Testis (tissue), 2 donors: Measurements from ENCODE around the gene PJA2.

ENCODE experiments used
- POLR2A ChIP-seq: fragments of 450-650 bp; IDR thresholded peaks from one replicate; pipeline ENCODE4 v1.6.1; 2017; ENCODE audit warnings: antibody characterized with exemption, mild to moderate bottlenecking, moderate library complexity
- TF ChIP-seq, protein P1 (sequence below), 3 experiments: fragments of 450-650 bp in 2 of 3; fragments of 200-600 bp in 1 of 3; sonication (generic) in 1 of 3; IDR thresholded peaks; one replicate each; pipeline ENCODE4 v1.5.1; 2016 to 2019; ENCODE audit warnings: antibody characterized with exemption in 3 of 3, mild to moderate bottlenecking in 2 of 3, moderate library complexity in 1 of 3

DNA sequence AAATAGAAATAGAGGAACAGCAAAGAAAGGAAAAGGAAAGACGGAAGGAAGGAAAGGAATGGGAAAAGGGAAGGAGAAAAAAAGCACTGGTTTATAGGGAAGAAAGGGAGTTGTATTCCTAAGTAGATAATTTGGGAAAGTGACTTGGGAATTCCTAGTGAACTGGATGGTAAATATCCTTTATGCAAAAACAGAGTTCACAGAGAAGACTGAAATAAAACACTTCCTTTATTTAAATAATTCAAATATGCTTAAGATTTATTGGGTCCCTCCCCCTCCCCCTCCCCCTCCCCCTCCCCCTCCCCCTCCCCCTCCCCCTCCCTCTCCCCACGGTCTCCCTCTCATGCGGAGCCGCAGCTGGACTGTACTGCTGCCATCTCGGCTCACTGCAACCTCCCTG lies 69.4 kb downstream of the PJA2 start:
- TF ChIP-seq, protein P1, sequence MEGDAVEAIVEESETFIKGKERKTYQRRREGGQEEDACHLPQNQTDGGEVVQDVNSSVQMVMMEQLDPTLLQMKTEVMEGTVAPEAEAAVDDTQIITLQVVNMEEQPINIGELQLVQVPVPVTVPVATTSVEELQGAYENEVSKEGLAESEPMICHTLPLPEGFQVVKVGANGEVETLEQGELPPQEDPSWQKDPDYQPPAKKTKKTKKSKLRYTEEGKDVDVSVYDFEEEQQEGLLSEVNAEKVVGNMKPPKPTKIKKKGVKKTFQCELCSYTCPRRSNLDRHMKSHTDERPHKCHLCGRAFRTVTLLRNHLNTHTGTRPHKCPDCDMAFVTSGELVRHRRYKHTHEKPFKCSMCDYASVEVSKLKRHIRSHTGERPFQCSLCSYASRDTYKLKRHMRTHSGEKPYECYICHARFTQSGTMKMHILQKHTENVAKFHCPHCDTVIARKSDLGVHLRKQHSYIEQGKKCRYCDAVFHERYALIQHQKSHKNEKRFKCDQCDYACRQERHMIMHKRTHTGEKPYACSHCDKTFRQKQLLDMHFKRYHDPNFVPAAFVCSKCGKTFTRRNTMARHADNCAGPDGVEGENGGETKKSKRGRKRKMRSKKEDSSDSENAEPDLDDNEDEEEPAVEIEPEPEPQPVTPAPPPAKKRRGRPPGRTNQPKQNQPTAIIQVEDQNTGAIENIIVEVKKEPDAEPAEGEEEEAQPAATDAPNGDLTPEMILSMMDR (IDR thresholded peaks at IDR 0.05) = no peak
- TF ChIP-seq POLR2A = no peak
